ENCODE data around the gene POLR1E.
"Not testable (repeated sequence)": the region's sequence is repeated elsewhere in the genome, so short reads cannot be mapped to it uniquely, and the experiment has no call there.

POLR1E gene

GRCh38 chr9:37464426-37465248, 21.1 kb upstream of the POLR1E start:
- DNase-seq (ENCODE audit: low spot score): peak; percentile 74

- DNase-seq (ENCODE audit: low spot score): peak; percentile 99
Measured at GRCh38 chr9:37465249-37466036, 20.3 kb upstream of the POLR1E start, which contains the start of gene ZBTB5. Gene ZBTB5, minus strand, starts transcription at chr9:37465450. Its CDS starts 22,899 bp downstream, at chr9:37442551.

- peak; percentile 56 for DNase-seq (ENCODE audit: low spot score)
Measured at GRCh38 chr9:37466037-37466709, 19.6 kb upstream of the POLR1E start.

- not testable (repeated sequence) for DNase-seq (ENCODE audit: low spot score)
Measured at GRCh38 chr9:37467530-37467929, 18.2 kb upstream of the POLR1E start.

GRCh38 chr9:37468620-37469019, 17.1 kb upstream of the POLR1E start:
- DNase-seq (ENCODE audit: low spot score): no peak

- peak; percentile 97 for DNase-seq (ENCODE audit: low spot score)
Measured at GRCh38 chr9:37471942-37472684, 13.6 kb upstream of the POLR1E start.

GRCh38 chr9:37473982-37474381, 11.8 kb upstream of the POLR1E start:
- not testable (repeated sequence) for DNase-seq (ENCODE audit: low spot score)

GRCh38 chr9:37474438-37474837, 11.3 kb upstream of the POLR1E start:
- DNase-seq (ENCODE audit: low spot score): no peak

- no peak for DNase-seq (ENCODE audit: low spot score)
Measured at GRCh38 chr9:37476930-37477329, 8.8 kb upstream of the POLR1E start.

- not testable (repeated sequence) for DNase-seq (ENCODE audit: low spot score)
Measured at GRCh38 chr9:37477443-37477842, 8.3 kb upstream of the POLR1E start.

- not testable (repeated sequence) for DNase-seq (ENCODE audit: low spot score)
Measured at GRCh38 chr9:37477987-37478619, 7.6 kb upstream of the POLR1E start.

GRCh38 chr9:37480759-37481158, 5.0 kb upstream of the POLR1E start:
- no peak for DNase-seq (ENCODE audit: low spot score)

- DNase-seq (ENCODE audit: low spot score): no peak
Measured at GRCh38 chr9:37486256-37486615, 488 bp downstream of the POLR1E start.

GRCh38 chr9:37486616-37487548, 1.1 kb downstream of the POLR1E start:
- DNase-seq (ENCODE audit: low spot score): no peak

- no peak for DNase-seq (ENCODE audit: low spot score)
Measured at GRCh38 chr9:37491939-37492338, 6.2 kb downstream of the POLR1E start.

- DNase-seq (ENCODE audit: low spot score): no peak
Measured at GRCh38 chr9:37495571-37495970, 9.8 kb downstream of the POLR1E start.

GRCh38 chr9:37496020-37496419, 10.3 kb downstream of the POLR1E start:
- no peak for DNase-seq (ENCODE audit: low spot score)

GRCh38 chr9:37497320-37497719, 11.6 kb downstream of the POLR1E start:
- DNase-seq (ENCODE audit: low spot score): no peak

GRCh38 chr9:37498457-37498856, 12.7 kb downstream of the POLR1E start:
- DNase-seq (ENCODE audit: low spot score): no peak

GRCh38 chr9:37499297-37499696, 13.5 kb downstream of the POLR1E start:
- no peak for DNase-seq (ENCODE audit: low spot score)

Data from kidney capillary endothelial cell (primary cell).